Testis (tissue), 2 donors: Measurements from ENCODE around the gene FBXO30.

ENCODE experiments used
- CTCF ChIP-seq, 3 experiments: fragments of 450-650 bp in 2 of 3; fragments of 200-600 bp in 1 of 3; sonication (generic) in 1 of 3; IDR thresholded peaks; one replicate each; pipeline ENCODE4 v1.5.1; 2016 to 2019; ENCODE audit warnings: antibody characterized with exemption in 3 of 3, mild to moderate bottlenecking in 2 of 3, moderate library complexity in 1 of 3
- POLR2A ChIP-seq: fragments of 450-650 bp; IDR thresholded peaks from one replicate; pipeline ENCODE4 v1.6.1; 2017; ENCODE audit warnings: antibody characterized with exemption, mild to moderate bottlenecking, moderate library complexity

DNA sequence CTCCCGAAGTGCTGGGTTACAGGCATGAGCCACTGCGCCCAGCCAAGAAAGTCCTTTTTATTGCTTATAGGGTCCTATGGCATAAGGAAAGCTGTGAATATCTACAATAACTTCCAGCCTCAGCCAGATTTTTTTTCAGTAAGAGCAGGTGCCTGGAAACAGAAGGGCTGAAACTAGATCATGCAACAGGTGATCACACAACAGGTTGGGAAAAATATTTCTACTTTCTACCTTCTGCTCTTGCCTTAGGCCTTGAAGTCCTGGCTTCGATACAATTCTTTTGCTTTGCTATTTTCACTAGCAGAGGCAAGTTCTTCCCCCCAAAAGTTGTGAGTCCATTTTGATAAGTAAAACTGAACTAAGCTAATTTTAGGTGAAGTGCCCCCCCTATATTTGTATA, 9.7 kb upstream of the FBXO30 start:
- no peak for TF ChIP-seq CTCF (IDR thresholded peaks at IDR 0.05)
- no peak for TF ChIP-seq POLR2A
